GM08714 (cell line): ENCODE measurements around the gene SDCCAG8.

Experiments used
- H3K4me3 ChIP-seq: fragments of 200-500 bp; sonication (Bioruptor generic); 2 replicates; pipeline ENCODE4 v1.5.1; 2014; ENCODE audit warnings: mild to moderate bottlenecking, low read length, inconsistent platforms
- ZNF274 ChIP-seq: IDR thresholded peaks from 2 replicates; pipeline ENCODE4 v1.6.1; 2012; ENCODE audit warnings: mild to moderate bottlenecking, low read depth, low read length

The SDCCAG8 gene

DNA sequence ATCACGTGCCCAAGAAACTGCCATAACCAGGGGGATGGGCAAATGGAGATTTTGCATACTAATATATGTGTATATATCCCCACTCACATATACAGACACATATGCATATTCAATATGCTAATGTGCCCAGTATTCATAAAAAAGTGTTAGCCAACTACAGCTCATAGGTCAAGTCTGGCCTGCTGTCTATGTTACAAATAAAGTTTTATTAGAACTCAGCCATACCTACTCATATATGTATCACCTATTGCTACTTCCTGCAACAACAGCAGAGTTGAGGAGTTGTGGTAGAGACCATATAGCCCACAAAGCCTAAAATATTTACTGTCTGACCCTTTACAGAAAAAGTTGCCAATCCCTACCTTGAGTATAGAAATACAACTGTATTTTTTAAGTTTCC lies 93.3 kb downstream of the SDCCAG8 start:
- H3K4me3 ChIP-seq = no peak overlapping the region
- no peak for TF ChIP-seq ZNF274

DNA sequence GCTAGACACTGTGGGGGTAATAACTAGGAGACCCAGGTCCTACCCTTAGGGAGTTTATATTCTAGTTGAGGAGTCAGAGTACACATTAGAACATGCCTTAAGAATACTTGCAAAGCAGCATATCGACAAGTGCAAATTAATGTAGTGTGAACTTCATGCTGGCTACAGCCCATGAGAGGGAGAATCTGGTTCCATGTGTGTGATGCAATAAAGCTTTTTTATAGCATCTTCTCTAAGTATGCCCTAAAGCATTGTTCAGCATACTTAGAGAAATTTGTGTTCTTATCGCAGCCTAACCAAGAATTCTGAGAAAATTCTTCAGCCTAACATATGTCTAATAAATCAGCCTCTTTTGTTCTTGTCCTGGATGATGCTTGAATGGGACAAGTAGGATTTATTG lies 95.5 kb downstream of the SDCCAG8 start:
- TF ChIP-seq ZNF274 = no peak
- no peak overlapping the region for H3K4me3 ChIP-seq

DNA sequence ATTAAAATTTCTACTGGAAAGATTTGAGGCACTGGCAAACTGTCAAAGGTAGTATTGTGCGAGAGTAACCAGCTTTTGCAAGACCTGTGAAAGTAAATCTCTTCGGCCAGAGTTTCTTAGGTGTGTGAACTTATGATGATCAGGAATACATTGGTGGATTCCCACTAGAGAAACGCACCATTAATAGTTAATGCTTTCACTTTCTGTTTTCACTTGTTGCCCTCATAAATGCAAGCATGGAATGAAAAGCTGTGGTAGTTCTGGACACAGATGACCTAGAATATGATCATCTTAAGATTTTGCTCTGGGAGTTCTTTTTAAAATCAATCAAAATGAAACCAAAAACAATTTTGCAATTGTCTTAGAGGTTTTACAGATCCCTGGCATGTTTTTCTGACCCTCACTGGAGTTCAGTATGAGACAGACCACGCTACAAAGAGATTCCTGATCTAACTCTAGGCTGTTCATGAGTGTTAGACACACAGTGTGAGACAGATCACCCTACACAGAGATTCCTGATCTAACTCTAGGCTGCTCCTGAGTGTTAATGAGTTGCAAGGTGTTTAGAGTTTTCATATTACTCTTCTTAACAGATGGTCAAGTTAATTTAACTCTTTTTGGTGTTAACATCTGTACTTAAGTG lies 98.8 kb downstream of the SDCCAG8 start:
- H3K4me3 ChIP-seq = no peak overlapping the region
- no peak for TF ChIP-seq ZNF274

DNA sequence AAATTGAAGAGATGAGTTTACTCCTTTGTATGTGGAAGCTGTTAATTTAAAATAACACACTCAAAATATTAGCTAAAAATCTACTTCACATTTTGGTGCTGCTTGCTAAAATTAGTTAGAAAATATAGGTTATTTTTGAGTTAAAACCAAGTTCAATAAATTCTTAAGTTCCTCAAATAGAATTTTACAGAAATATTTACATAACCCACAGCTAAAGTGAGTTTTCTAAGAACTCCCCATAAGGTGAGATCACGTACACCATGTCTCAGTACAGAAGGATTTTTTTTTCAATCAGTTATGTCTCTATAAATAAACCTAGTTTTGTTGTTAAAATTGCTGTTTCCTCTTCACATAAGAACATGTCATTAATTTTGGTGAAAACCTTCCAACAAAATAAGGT lies 108.0 kb downstream of the SDCCAG8 start:
- no peak for TF ChIP-seq ZNF274
- H3K4me3 ChIP-seq = no peak overlapping the region

DNA sequence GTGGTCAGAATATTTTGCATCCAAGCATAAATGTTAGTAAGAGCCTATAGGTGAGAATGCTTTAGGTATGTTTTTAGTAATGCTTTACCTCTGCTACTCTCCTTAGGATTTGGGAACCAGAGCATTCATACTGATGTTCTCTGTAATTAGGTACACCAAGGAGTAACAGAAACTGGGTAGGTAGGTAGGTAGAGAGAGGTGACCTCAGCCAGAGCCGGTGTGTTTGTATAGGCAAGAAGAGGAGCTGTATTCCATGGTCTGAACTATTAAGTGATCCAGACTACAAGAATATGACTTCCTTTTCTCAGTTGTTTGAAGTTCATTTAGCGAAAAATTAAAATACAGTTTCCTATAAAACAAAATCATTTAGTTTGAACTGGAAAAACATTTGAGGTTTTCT lies 108.5 kb downstream of the SDCCAG8 start:
- TF ChIP-seq ZNF274 = no peak
- no peak overlapping the region for H3K4me3 ChIP-seq

DNA sequence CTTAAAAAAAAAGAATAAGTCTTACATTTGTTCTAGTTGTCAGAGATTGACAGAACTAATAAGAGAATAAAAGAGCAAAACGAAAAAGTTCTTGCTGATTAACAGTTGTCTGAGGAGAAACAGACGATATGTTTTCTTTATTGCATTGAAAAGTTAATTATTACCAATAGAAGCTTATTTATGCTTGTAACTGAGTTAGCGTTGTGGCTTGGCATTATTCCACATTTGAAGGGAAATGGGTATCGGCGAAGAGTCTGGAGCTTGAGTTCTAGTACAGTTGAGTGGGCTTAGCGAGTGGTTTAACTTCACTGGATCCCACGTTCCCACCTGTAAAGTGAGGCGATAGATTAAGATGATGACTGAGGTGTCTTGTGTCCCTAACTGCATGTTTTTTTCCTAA lies 109.0 kb downstream of the SDCCAG8 start:
- TF ChIP-seq ZNF274 = no peak
- no peak overlapping the region for H3K4me3 ChIP-seq

DNA sequence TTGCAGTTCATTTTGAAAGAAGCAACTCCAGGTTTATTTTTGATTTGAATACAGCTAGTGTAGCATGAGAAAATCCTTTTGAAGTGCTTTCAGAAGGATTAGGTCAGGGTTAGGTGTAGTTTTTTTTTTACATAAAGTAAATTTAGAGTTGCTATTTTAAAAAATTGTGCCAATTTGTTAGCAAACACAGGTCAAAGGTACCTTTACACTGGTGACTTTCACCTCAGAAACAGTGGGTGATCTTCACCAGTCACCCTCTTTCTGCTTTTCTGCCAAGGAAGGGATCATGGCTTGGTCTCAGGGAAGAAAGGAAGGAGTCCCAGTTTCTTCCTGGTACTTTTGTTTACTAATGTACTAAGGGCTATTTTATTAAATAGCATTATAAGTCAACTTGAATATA lies 111.5 kb downstream of the SDCCAG8 start:
- no peak for TF ChIP-seq ZNF274

DNA sequence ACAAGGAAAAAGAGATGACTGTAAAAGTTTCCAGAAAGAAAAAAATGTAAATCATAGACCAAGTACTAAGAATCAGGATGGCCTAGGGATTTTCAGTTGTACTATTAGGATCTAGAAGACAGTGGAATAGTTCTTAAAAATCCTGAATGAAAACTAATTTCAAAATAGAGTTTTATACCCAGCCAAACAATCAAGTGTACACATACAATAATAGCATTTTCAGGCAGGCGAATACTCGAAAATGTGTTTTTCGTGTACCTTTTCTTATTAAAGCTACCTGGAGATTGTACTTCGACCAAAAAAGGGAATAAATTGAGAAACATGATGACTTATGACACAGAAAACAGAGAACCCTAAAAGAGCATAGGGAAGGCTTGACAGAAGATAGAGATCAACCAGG lies 118.6 kb downstream of the SDCCAG8 start:
- no peak for TF ChIP-seq ZNF274
- no peak overlapping the region for H3K4me3 ChIP-seq

More for the DNA sequence above, 111.5 kb downstream of the SDCCAG8 start:
- H3K4me3 ChIP-seq = no peak overlapping the region

DNA sequence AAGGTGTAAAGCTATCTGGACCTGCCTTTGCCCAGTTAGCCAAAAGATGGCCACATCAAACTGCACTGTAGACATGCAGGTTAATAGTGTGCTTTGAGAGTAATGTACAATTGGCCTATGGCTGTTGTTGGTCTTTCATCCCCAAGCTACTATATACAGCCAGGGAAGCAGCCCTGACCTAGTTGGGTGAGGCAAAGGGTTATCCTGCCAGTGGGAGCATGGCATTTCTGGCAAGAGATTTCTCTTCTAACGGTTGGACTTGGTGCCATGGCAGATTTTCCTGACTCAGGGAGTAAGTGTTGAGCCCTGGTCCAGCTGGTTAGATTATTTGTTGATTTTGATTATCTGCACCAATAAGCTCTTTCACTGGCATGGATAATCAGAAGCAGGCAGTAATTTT lies 119.8 kb downstream of the SDCCAG8 start:
- no peak for TF ChIP-seq ZNF274

DNA sequence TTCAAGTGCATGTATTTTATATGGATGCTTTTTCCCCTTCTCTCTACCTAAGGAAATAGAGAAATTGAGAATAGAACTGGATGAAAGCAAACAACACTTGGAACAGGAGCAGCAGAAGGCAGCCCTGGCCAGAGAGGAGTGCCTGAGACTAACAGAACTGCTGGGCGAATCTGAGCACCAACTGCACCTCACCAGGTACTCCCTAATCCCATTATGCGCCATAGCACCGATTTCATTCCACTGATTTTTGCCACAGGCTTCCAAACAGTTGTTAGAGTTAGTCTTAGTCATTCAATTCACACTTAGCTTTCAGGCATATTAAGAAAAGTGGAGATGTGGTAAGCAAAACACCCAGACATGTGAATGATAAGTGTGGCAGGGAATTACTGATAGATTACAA lies 122.8 kb downstream of the SDCCAG8 start:
- TF ChIP-seq ZNF274 = no peak

More for the DNA sequence above, 119.8 kb downstream of the SDCCAG8 start:
- H3K4me3 ChIP-seq = no peak overlapping the region

DNA sequence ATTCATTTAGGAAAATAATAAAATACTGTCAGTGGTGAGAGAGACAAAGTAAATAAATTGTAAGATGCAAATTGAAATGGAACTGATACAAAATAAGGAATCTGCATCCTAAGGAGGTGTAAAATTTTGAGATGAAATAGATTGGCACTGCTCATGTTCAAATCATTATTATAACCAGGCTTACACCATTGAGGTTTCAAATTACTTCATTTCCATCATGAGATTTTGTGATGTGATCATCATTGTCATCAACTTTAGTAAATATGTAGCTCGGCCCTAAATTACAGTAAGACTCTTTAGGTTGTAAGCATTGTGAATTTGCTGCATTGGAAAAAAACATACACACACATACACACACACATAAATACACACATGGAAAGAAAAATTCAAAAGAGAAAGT lies 123.4 kb downstream of the SDCCAG8 start:
- TF ChIP-seq ZNF274 = no peak
- H3K4me3 ChIP-seq = no peak overlapping the region

More for the DNA sequence above, 122.8 kb downstream of the SDCCAG8 start:
- no peak overlapping the region for H3K4me3 ChIP-seq

DNA sequence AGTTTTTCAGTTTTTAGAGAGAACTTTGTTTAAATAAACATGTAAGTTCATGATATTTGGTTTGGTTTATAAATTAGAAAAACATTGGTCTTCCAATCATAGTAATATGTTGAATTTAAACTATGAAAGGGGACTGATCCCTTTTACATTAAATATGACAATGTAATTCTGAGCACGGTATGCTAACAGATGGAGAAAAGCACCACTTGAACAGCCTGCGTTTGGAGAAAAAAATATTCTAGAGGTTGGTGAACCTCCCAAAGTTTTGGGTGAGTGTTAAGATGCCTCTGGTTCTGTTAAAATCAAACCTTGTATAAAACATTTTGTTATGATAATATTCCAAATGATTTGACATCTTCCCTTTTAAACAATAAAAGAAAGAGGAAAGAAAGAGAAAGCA lies 123.9 kb downstream of the SDCCAG8 start:
- H3K4me3 ChIP-seq = no peak overlapping the region
- TF ChIP-seq ZNF274 = no peak

DNA sequence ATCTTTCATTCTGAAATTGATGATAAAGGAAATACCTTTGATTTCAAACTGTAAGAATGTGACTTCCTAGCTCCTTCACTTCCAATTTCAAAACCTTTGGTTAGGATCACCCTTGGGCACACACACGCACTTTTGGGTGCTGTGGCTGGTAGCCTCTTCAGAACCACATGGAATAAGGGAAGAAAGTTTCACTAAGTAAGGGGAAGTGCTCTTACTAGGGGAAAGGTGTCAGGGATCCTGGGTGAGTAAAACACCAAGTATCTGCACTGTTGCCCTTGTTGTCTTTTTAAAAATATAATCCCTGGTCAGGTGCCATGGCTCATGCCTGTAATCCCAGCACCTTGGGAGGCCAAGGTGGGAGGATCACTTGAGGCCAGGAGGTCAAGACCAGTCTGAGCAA lies 132.4 kb downstream of the SDCCAG8 start:
- H3K4me3 ChIP-seq = no peak overlapping the region
- no peak for TF ChIP-seq ZNF274

DNA sequence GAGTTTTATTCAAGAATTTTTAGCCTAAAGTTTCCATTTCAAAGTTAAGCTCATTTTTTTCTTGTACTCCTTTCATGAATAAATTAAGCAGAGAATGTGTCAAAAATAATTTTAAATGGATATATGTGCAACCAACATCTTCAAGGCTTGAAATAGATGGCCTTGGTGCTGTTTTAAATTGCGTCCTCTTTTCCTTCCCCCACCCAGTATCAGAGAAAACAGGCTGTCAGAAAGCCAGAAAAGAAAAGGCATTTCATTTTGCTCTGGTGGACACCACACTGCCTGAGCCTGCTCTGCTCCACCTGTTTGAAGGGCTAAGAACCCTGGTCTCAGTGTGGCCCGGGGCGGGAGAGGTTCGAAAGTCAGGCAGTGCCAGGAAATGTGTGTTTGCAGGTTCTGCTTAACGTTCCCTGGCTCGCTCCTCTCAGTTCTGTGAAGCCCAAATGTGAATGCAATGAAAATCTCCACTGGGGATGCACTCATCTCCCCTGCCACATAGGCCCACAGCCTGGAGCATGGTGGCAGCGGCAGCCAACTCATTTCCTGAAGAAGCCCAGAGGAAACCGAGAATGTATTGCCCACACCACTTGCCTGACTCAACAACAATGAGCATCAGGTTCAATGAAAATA lies 134.4 kb downstream of the SDCCAG8 start:
- TF ChIP-seq ZNF274 = no peak
- H3K4me3 ChIP-seq = no peak overlapping the region

DNA sequence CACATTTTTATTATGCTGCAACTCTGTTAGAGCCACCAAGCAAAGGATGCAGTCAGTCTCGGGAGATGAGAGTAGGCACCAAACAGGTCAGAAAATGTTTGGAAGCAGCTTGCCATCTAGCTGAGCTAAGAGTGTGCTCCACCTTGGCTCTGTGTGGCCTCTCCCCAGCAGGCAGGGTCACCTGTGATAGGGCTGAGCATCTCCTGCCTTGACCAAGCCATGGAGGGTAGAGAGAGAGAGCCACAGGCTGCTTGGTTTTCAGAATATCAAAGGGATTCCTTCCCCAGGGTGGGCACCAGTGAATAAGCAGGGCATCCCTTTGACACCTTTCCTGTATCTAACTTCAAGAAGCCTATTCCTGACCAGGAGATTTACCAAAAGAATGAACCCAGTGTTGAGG lies 135.5 kb downstream of the SDCCAG8 start:
- H3K4me3 ChIP-seq = no peak overlapping the region
- TF ChIP-seq ZNF274 = no peak

DNA sequence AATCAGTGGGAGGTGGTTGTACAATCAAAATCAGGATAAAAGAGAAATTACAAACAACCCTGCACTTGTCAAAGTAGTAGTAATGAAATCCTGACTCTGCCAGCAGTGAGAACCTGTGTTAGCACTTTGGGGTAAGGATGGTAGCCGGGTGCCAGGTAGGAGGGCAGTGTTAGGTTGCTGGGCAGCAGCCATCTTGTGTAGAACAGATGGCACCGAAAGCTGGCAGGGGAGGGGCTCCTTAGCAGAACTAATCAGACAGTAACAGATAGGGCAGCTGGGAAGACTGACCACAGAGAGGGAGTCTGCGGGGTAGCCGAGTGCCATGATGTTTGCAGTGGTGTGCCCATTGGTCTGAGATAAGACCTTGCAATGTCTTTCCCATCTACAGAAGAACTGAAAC lies 137.3 kb downstream of the SDCCAG8 start:
- H3K4me3 ChIP-seq = no peak overlapping the region
- TF ChIP-seq ZNF274 = no peak
